ENCODE data around the gene MED15.

The MED15 gene

GRCh38 chr22:20559174-20559760 lies 51.9 kb downstream of the MED15 start:
- Histone ChIP-seq H3K9me3 (ENCODE audit: control insufficient read depth, insufficient read depth, low read length) (no peaks in the 10 kb centered on the region), H3K9me2 (replicated peaks; ENCODE audit: control insufficient read depth, low read length) (no peaks in the 10 kb centered on the region), H3K4me2 (ENCODE audit: low read length) (no peak overlapping the region), H3K4me3 (ENCODE audit: low read length) (no peak overlapping the region), H3K79me2 (ENCODE audit: control insufficient read depth, low read length) (peaks cover 12% of the 10 kb centered on the region), H4K20me1 (ENCODE audit: control insufficient read depth, insufficient read depth, low read depth, low read length) (0 out of 2 replicates have a peak, but pooled peaks cover 10% of the 10 kb centered on the region), H3K27me3 (ENCODE audit: control insufficient read depth, low read length) (no peaks in the 10 kb centered on the region), H3K27ac (ENCODE audit: low read depth, low read length) (no peak overlapping the region), H3K4me1 (ENCODE audit: control insufficient read depth, low read length) (peaks cover 25% of the 10 kb centered on the region), H3F3A (ENCODE audit: control insufficient read depth, insufficient read depth) (peaks cover 8% of the 10 kb centered on the region), H3K36me3 (ENCODE audit: control insufficient read depth, low read length) (peaks cover 74% of the 10 kb centered on the region)
- TF ChIP-seq EZH2phosphoT487 (IDR thresholded peaks at IDR 0.05; ENCODE audit: borderline replicate concordance, low read length) (no peak), CTCF (IDR thresholded peaks at IDR 0.05; ENCODE audit: low read depth, low read length, poor library complexity, severe bottlenecking) (no peak)

GRCh38 chr22:20560716-20561115 lies 53.3 kb downstream of the MED15 start:
- no peaks in the 10 kb centered on the region for H3K27me3 ChIP-seq (ENCODE audit: control insufficient read depth, low read length)

GRCh38 chr22:20561882-20562281 lies 54.5 kb downstream of the MED15 start:
- Histone ChIP-seq H3K79me2 (ENCODE audit: control insufficient read depth, low read length) (peaks cover 11% of the 10 kb centered on the region), H3K36me3 (ENCODE audit: control insufficient read depth, low read length) (peaks cover 71% of the 10 kb centered on the region), H4K20me1 (ENCODE audit: control insufficient read depth, insufficient read depth, low read depth, low read length) (0 out of 2 replicates have a peak, but pooled peaks cover 10% of the 10 kb centered on the region), H3K4me3 (ENCODE audit: low read length) (no peak overlapping the region), H3K4me1 (ENCODE audit: control insufficient read depth, low read length) (peaks cover 7% of the 10 kb centered on the region), H3F3A (ENCODE audit: control insufficient read depth, insufficient read depth) (peaks cover 8% of the 10 kb centered on the region), H3K27me3 (ENCODE audit: control insufficient read depth, low read length) (no peaks in the 10 kb centered on the region), H3K4me2 (ENCODE audit: low read length) (no peak overlapping the region), H3K9me2 (replicated peaks; ENCODE audit: control insufficient read depth, low read length) (no peaks in the 10 kb centered on the region), H3K9me3 (ENCODE audit: control insufficient read depth, insufficient read depth, low read length) (no peaks in the 10 kb centered on the region), H3K27ac (ENCODE audit: low read depth, low read length) (no peak overlapping the region)
- no peak for TF ChIP-seq EZH2phosphoT487 (IDR thresholded peaks at IDR 0.05; ENCODE audit: borderline replicate concordance, low read length)
- TF ChIP-seq CTCF (IDR thresholded peaks at IDR 0.05; ENCODE audit: low read depth, low read length, poor library complexity, severe bottlenecking) = no peak

More at GRCh38 chr22:20560716-20561115, 53.3 kb downstream of the MED15 start:
- Histone ChIP-seq H3K4me2 (ENCODE audit: low read length) (no peak overlapping the region), H4K20me1 (ENCODE audit: control insufficient read depth, insufficient read depth, low read depth, low read length) (0 out of 2 replicates have a peak, but pooled peaks cover 10% of the 10 kb centered on the region), H3K9me2 (replicated peaks; ENCODE audit: control insufficient read depth, low read length) (no peaks in the 10 kb centered on the region), H3K9me3 (ENCODE audit: control insufficient read depth, insufficient read depth, low read length) (no peaks in the 10 kb centered on the region), H3K4me3 (ENCODE audit: low read length) (no peak overlapping the region), H3K27ac (ENCODE audit: low read depth, low read length) (no peak overlapping the region), H3K36me3 (ENCODE audit: control insufficient read depth, low read length) (peaks cover 73% of the 10 kb centered on the region), H3K4me1 (ENCODE audit: control insufficient read depth, low read length) (peaks cover 19% of the 10 kb centered on the region), H3F3A (ENCODE audit: control insufficient read depth, insufficient read depth) (peaks cover 8% of the 10 kb centered on the region), H3K79me2 (ENCODE audit: control insufficient read depth, low read length) (peaks cover 12% of the 10 kb centered on the region)
- TF ChIP-seq EZH2phosphoT487 (IDR thresholded peaks at IDR 0.05; ENCODE audit: borderline replicate concordance, low read length) = no peak
- TF ChIP-seq CTCF (IDR thresholded peaks at IDR 0.05; ENCODE audit: low read depth, low read length, poor library complexity, severe bottlenecking) = no peak
